IMR-90 (cell line): ENCODE measurements around the gene H3-3A. TPM values are rescaled to one million over a fixed set of nuclear protein-coding genes. Genes with fewer than 3 reads are reported as not detected.

Source experiments
- ATAC-seq: fragments of 200-7000 bp; cut with Tn5 transposase; 2 replicates; pipeline ENCODE4 v1.9.1; 2020; ENCODE audit warnings: low read depth, mild to moderate bottlenecking, moderate library complexity
- BruUV-seq: library from RNA; stranded (reverse); fragments of 400-500 nt; replicated peaks from 2 replicates; lab custom pipeline; 2021; lab: Mats Ljungman, UMichigan
- CTCF ChIA-PET: fragments of 300-600 bp; formaldehyde crosslinking; extraction: SDS; loops from one replicate; lab custom pipeline; 2021; ENCODE audit warnings: antibody characterized with exemption; lab: Yijun Ruan, JAX
- POLR2A ChIA-PET: fragments of 300-600 bp; sonication (Branson Sonifier 250); formaldehyde crosslinking; loops from one replicate; lab custom pipeline; 2022; ENCODE audit warnings: antibody characterized with exemption; ENCODE audit not compliant: unreplicated experiment; lab: Charles Lee
- DNase-seq: peaks from one replicate; pipeline ENCODE4 v3.0.0; 2013
- H2AFZ ChIP-seq: replicated peaks from 2 replicates; pipeline ENCODE3; 2013; ENCODE audit warnings: low read length, mild to moderate bottlenecking; ENCODE audit not compliant: poor library complexity
- H2AK5ac ChIP-seq: 2 replicates; pipeline ENCODE4 v1.6.1; 2013; ENCODE audit warnings: low read depth, low read length, inconsistent platforms
- H2AK9ac ChIP-seq: replicated peaks from 2 replicates; pipeline ENCODE3; 2013; ENCODE audit warnings: mild to moderate bottlenecking, low read depth, low read length, moderate library complexity; ENCODE audit not compliant: poor library complexity
- H2BK120ac ChIP-seq: 2 replicates; pipeline ENCODE4 v1.6.1; 2013; ENCODE audit warnings: low read depth, low read length, inconsistent platforms
- H2BK15ac ChIP-seq: 3 replicates; pipeline ENCODE4 v1.6.1; 2013; ENCODE audit warnings: low read depth, low read length, inconsistent platforms
- H2BK20ac ChIP-seq: 2 replicates; pipeline ENCODE4 v1.6.1; 2013; ENCODE audit warnings: low read depth, mild to moderate bottlenecking, inconsistent platforms, low read length, moderate library complexity
- H2BK5ac ChIP-seq: 2 replicates; pipeline ENCODE4 v1.6.1; 2013; ENCODE audit warnings: mild to moderate bottlenecking, low read depth, low read length, inconsistent platforms; ENCODE audit not compliant: poor library complexity, severe bottlenecking
- H3K14ac ChIP-seq: replicated peaks from 2 replicates; pipeline ENCODE4 v1.6.1; 2013; ENCODE audit warnings: low read depth, low read length, inconsistent platforms
- H3K18ac ChIP-seq: 2 replicates; pipeline ENCODE4 v1.6.1; 2013; ENCODE audit warnings: low read depth, low read length, control low read depth
- H3K23ac ChIP-seq: 2 replicates; pipeline ENCODE4 v1.6.1; 2013; ENCODE audit warnings: low read depth, low read length, inconsistent platforms
- H3K27ac ChIP-seq: 2 replicates; pipeline ENCODE4 v1.5.1; 2013; ENCODE audit warnings: mild to moderate bottlenecking, control low read depth, low read length; ENCODE audit not compliant: insufficient read depth
- H3K27me3 ChIP-seq: 2 replicates; pipeline ENCODE4 v1.6.1; 2013; ENCODE audit warnings: low read length; ENCODE audit not compliant: control insufficient read depth, insufficient read depth
- H3K36me3 ChIP-seq: 2 replicates; pipeline ENCODE4 v1.6.1; 2013; ENCODE audit warnings: low read length, mixed read lengths; ENCODE audit not compliant: control insufficient read depth, insufficient read depth
- H3K4ac ChIP-seq: 2 replicates; pipeline ENCODE4 v1.6.1; 2013; ENCODE audit warnings: low read depth, low read length, inconsistent platforms
- H3K4me1 ChIP-seq: 2 replicates; pipeline ENCODE4 v1.6.1; 2013; ENCODE audit warnings: low read length, mixed read lengths; ENCODE audit not compliant: control insufficient read depth, insufficient read depth
- H3K4me2 ChIP-seq: 2 replicates; pipeline ENCODE4 v1.6.1; 2013; ENCODE audit warnings: low read depth, mild to moderate bottlenecking, control low read depth, low read length, moderate library complexity
- H3K4me3 ChIP-seq: 2 replicates; pipeline ENCODE4 v1.5.1; 2013; ENCODE audit warnings: low read depth, mild to moderate bottlenecking, control low read depth, low read length, moderate library complexity; ENCODE audit not compliant: insufficient read depth
- H3K56ac ChIP-seq: 2 replicates; pipeline ENCODE4 v1.6.1; 2013; ENCODE audit warnings: low read length, inconsistent platforms; ENCODE audit not compliant: insufficient read depth; ENCODE audit errors: extremely low read depth
- H3K79me1 ChIP-seq, 2 experiments: 2 replicates each; pipeline ENCODE4 v1.6.1; 2013; ENCODE audit warnings: low read length in 2 of 2, inconsistent platforms in 1 of 2, low read depth in 1 of 2
- H3K9ac ChIP-seq: 2 replicates; pipeline ENCODE4 v1.6.1; 2013; ENCODE audit warnings: low read depth, low read length, control low read depth
- H3K9me1 ChIP-seq: 2 replicates; pipeline ENCODE4 v1.6.1; 2013; ENCODE audit warnings: low read length, inconsistent platforms; ENCODE audit not compliant: insufficient read depth
- H3K9me3 ChIP-seq: 2 replicates; pipeline ENCODE4 v1.6.1; 2013; ENCODE audit warnings: low read length; ENCODE audit not compliant: control insufficient read depth, insufficient read depth
- H4K20me1 ChIP-seq: 2 replicates; pipeline ENCODE4 v1.6.1; 2013; ENCODE audit warnings: low read length, inconsistent platforms; ENCODE audit not compliant: insufficient read depth
- H4K5ac ChIP-seq: 2 replicates; pipeline ENCODE4 v1.6.1; 2013; ENCODE audit warnings: mild to moderate bottlenecking, low read depth, low read length, control low read depth
- H4K8ac ChIP-seq, 2 experiments: 2 replicates each; pipeline ENCODE4 v1.6.1; 2013; ENCODE audit warnings: low read depth in 2 of 2, low read length in 2 of 2, control low read depth in 1 of 2, inconsistent platforms in 1 of 2
- H4K91ac ChIP-seq: 2 replicates; pipeline ENCODE4 v1.6.1; 2013; ENCODE audit warnings: low read depth, low read length, inconsistent platforms; ENCODE audit not compliant: insufficient read depth
- CHD1 ChIP-seq: IDR thresholded peaks from 2 replicates; pipeline ENCODE4 v1.6.1; 2012; ENCODE audit warnings: low read depth, low read length, improper control_type of control experiment
- FOS ChIP-seq: fragments of 150-350 bp; IDR thresholded peaks from 2 replicates; pipeline ENCODE4 v1.6.1; 2016; ENCODE audit warnings: low read depth, low read length
- MAFK ChIP-seq: IDR thresholded peaks from 2 replicates; pipeline ENCODE4 v1.6.1; 2012; ENCODE audit warnings: low read depth, low read length, improper control_type of control experiment
- MAZ ChIP-seq: IDR thresholded peaks from 2 replicates; pipeline ENCODE4 v1.6.1; 2012; ENCODE audit warnings: low read depth, mild to moderate bottlenecking, low read length, improper control_type of control experiment, moderate library complexity, borderline replicate concordance
- MXI1 ChIP-seq: IDR thresholded peaks from 2 replicates; pipeline ENCODE4 v1.6.1; 2012; ENCODE audit warnings: low read depth, mild to moderate bottlenecking, low read length, moderate library complexity, borderline replicate concordance
- NFE2L2 ChIP-seq: fragments of 150-350 bp; IDR thresholded peaks from 2 replicates; pipeline ENCODE4 v1.6.1; 2016; ENCODE audit warnings: low read depth, mild to moderate bottlenecking, low read length
- RAD21 ChIP-seq: IDR thresholded peaks from 2 replicates; pipeline ENCODE4 v1.6.1; 2012; ENCODE audit warnings: low read length, improper control_type of control experiment
- RFX5 ChIP-seq: IDR thresholded peaks from 2 replicates; pipeline ENCODE4 v1.8.0; 2012; ENCODE audit warnings: low read depth, mild to moderate bottlenecking, low read length, moderate library complexity
- WGBS, 2 experiments: methylation state at CpG; one replicate each; pipeline versions ENCODE4 v1.1.5 to v1.1.7; 2013; ENCODE audit warnings: missing lambda C conversion rate in 2 of 2; ENCODE audit not compliant: insufficient read length in 1 of 2; ENCODE audit errors: extremely low coverage in 2 of 2; 5-methylcytosine and 5-hydroxymethylcytosine counted together
- dilution Hi-C: fragments of 300-500 bp; cut with HindIII; formaldehyde crosslinking; loops from one replicate; pipeline ENCODE4 v1.14.3; 2018; ENCODE audit warnings: low sequenced_read_pairs; ENCODE audit not compliant: unreplicated experiment
- in situ Hi-C: fragments of 300-500 bp; cut with MboI; formaldehyde crosslinking; loops from 3 replicates; pipeline ENCODE4 v1.14.3; 2019; ENCODE audit warnings: low sequenced_read_pairs, inconsistent platforms, mixed read lengths
- intact Hi-C: fragments of 100-400 bp; cut with micrococcal nuclease; formaldehyde crosslinking; loops from 2 replicates; pipeline ENCODE4 v1.10.0; 2022
- polyA plus RNA-seq, 3 experiments: library from polyadenylated mRNA; depleted of rRNA; stranded (reverse); fragments of >200 nt; gene quantifications; 2 replicates each; pipeline ENCODE4 v1.2.3, GENCODE V29; 2012; ENCODE audit warnings: low replicate concordance in 1 of 3
- total RNA-seq: library from RNA; depleted of rRNA; stranded (reverse); fragments of >200 nt; gene quantifications from 2 replicates; pipeline ENCODE4 v1.2.3, GENCODE V29; 2012
- TF ChIP-seq, protein P1 (sequence below): conservative IDR thresholded peaks from 2 replicates; pipeline ENCODE4 v1.5.1; 2012; ENCODE audit warnings: mild to moderate bottlenecking, low read depth, low read length, improper control_type of control experiment

Gene H3-3A
- total and polyA plus RNA-seq, 2 of the 4 experiments (the other 2 are of a cell fraction) = 188 to 256 TPM

DNA sequence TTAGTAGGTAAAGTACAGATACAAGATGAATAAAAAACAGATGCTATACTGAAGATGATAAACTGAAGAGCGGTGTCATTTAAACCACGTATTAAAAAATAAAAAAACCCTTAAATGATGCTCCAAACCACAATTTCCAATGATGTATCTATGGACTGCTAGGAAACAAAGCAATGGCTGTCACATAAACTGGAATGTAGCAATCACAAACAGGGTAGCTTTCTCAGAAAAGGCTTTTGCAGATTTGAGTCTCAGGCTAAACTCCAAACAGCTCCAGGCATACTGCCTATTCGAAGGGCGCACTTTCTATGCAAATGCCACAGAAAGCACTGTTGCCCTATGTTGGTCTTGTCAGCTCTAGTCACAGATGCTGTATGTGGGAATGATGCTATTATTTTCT is 12.4 kb upstream of the H3-3A start:
- no peak overlapping the region for H3K56ac ChIP-seq
- H3K4me2 ChIP-seq = no peak overlapping the region
- H2BK120ac ChIP-seq = no peak overlapping the region
- H3K9ac ChIP-seq = no peak overlapping the region
- H4K8ac ChIP-seq = no peak overlapping the region
- H2AK5ac ChIP-seq = no peak overlapping the region
- H4K5ac ChIP-seq = no peak overlapping the region
- no peak overlapping the region for H4K91ac ChIP-seq
- in situ Hi-C loops = no loop called here
- H3K27ac ChIP-seq = no peak overlapping the region
- intact Hi-C loops = no loop called here
- H3K9me1 ChIP-seq = 0 out of 2 replicates have a peak, but pooled peaks cover 5% of the 10 kb centered on the region
- dilution Hi-C loops = no loop called here
- WGBS, 2 experiments = no CpG with 5 or more reads among the region's 4 CpGs
- BruUV-seq = no TSS peak
- TF ChIP-seq, protein P1, sequence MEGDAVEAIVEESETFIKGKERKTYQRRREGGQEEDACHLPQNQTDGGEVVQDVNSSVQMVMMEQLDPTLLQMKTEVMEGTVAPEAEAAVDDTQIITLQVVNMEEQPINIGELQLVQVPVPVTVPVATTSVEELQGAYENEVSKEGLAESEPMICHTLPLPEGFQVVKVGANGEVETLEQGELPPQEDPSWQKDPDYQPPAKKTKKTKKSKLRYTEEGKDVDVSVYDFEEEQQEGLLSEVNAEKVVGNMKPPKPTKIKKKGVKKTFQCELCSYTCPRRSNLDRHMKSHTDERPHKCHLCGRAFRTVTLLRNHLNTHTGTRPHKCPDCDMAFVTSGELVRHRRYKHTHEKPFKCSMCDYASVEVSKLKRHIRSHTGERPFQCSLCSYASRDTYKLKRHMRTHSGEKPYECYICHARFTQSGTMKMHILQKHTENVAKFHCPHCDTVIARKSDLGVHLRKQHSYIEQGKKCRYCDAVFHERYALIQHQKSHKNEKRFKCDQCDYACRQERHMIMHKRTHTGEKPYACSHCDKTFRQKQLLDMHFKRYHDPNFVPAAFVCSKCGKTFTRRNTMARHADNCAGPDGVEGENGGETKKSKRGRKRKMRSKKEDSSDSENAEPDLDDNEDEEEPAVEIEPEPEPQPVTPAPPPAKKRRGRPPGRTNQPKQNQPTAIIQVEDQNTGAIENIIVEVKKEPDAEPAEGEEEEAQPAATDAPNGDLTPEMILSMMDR = no peak
- TF ChIP-seq RFX5 (no peak), RAD21 (no peak), MAFK (no peak), MXI1 (no peak), FOS (no peak), NFE2L2 (no peak), MAZ (no peak), CHD1 (no peak)
- CTCF ChIA-PET = no interaction called here
- POLR2A ChIA-PET = no interaction called here
- H3K18ac ChIP-seq = no peak overlapping the region
- H3K4me3 ChIP-seq = no peak overlapping the region
- no peaks in the 10 kb centered on the region for H3K27me3 ChIP-seq
- no peak overlapping the region for H3K4ac ChIP-seq
- no peaks in the 10 kb centered on the region for H3K79me1 ChIP-seq
- no peak overlapping the region for H3K23ac ChIP-seq
- H2AK9ac ChIP-seq = no peak overlapping the region
- H3K14ac ChIP-seq = no peak overlapping the region
- H2BK15ac ChIP-seq = no peak overlapping the region
- no peaks in the 10 kb centered on the region for H3K9me3 ChIP-seq
- 0 out of 2 replicates have a peak, but pooled peaks cover 2% of the 10 kb centered on the region for H3K4me1 ChIP-seq
- no peak overlapping the region for H2BK20ac ChIP-seq
- H4K20me1 ChIP-seq = no peaks in the 10 kb centered on the region
- H2BK5ac ChIP-seq = no peak overlapping the region
- no peaks in the 10 kb centered on the region for H3K36me3 ChIP-seq
- DNase-seq (no peak), ATAC-seq (no peak)
- no peak overlapping the region for H2AFZ ChIP-seq
